ENCODE results near the gene PCIF1.

GRCh38 chr20:45948742-45949541 is 14.5 kb downstream of the PCIF1 start:
- TF ChIP-seq CTCF (IDR thresholded peaks at IDR 0.05; ENCODE audit: low read depth, low read length) (no peak), POLR2A (IDR thresholded peaks at IDR 0.05; ENCODE audit: extremely low read depth, insufficient read length) (no peak)

Data from NB4 (cell line).